SK-N-MC (cell line): ENCODE results near the gene PCNX3.
"Not testable (repeated sequence)": the region's sequence is repeated elsewhere in the genome, so short reads cannot be mapped to it uniquely, and the experiment has no call there.

Experiments used
- DNase-seq: peaks from one replicate; pipeline ENCODE4 v3.0.0-alpha.2; 2011; ENCODE audit warnings: low read depth, low spot score
- H3K27ac ChIP-seq: fragments of 200-600 bp; sonication (generic); 2 replicates; pipeline ENCODE4 v1.5.1; 2016; ENCODE audit warnings: mixed run types
- H3K36me3 ChIP-seq: fragments of 200-600 bp; sonication (generic); 2 replicates; pipeline ENCODE4 v1.6.1; 2017; ENCODE audit warnings: antibody characterized with exemption, low read length, mixed read lengths; ENCODE audit not compliant: insufficient read depth
- H3K4me3 ChIP-seq: fragments of 200-600 bp; sonication (generic); 2 replicates; pipeline ENCODE4 v1.5.1; 2016
- H3K9ac ChIP-seq: fragments of 200-600 bp; sonication (generic); 2 replicates; pipeline ENCODE4 v1.8.0; 2017; ENCODE audit warnings: mixed run types, mixed read lengths; ENCODE audit not compliant: insufficient read length
- H3K9me3 ChIP-seq: fragments of 200-600 bp; sonication (generic); 2 replicates; pipeline ENCODE4 v1.6.1; 2017; ENCODE audit warnings: low read depth, mild to moderate bottlenecking, antibody characterized with exemption, low read length, moderate library complexity, mixed read lengths
- EZH2 ChIP-seq: fragments of 200-600 bp; sonication (generic); IDR thresholded peaks from one replicate; pipeline ENCODE4 v1.6.1; 2017; ENCODE audit warnings: antibody characterized with exemption
- FOXP2 ChIP-seq: optimal IDR thresholded peaks from 2 replicates; pipeline ENCODE3; 2011; ENCODE audit warnings: mild to moderate bottlenecking, moderate library complexity; ENCODE audit not compliant: insufficient read depth; ENCODE audit errors: extremely low read length, control extremely low read depth
- POLR2AphosphoS5 ChIP-seq: IDR thresholded peaks from 2 replicates; pipeline ENCODE4 v1.6.1; 2012; ENCODE audit warnings: mild to moderate bottlenecking, low read depth, low read length, borderline replicate concordance

PCNX3 gene

DNA sequence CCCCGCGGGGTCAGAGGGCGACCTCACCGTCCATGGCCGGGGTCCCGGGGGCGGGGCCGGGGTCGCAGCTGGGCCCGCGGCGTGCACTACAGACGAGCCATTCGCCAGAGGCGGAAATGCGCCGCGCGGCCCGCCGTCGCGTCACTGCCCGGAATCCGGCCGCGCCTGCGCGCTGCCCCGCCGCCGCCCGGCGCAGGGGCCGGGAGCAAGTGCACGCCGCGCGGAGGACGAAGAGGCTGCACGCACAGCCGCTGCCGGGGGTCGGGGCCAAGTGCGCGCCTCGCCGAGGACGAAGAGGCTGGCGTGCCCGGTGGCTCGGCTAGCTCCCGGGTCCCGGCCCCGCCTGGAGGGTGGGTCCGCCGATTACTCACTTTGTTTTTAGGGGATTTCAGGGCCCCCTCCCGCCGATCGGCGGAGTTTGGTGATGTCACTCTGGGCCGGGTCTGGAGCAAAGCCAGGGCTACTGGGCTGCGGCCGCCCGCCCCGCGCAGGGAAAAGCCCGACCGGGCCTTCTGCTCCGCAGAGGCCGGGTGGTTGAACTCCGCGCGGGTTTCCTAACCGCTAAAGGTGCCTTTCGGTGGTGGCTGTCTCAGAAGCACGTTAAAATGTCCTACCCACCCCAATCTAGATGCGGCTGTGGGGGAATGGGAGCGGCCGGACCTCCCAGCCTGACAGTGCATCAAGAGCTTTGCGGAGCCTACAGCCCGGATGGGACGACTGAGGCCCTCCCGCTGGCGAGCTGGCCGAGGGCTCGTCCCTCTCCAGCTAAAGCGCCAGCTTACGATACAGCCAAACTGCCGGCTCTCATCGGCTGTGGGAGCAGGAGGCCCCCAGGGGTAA, 47.4 kb downstream of the PCNX3 start, which contains the start of gene RELA:
TSS of gene RELA (minus strand) at position 118 of the 840 bp plus-strand sequence. CDS start at position 34, 84 bp downstream.
- Histone ChIP-seq H3K9me3 (no peaks in the 10 kb centered on the region), H3K27ac (peak within 1 kb of the TSS; percentile 68), H3K4me3 (peak within 1 kb of the TSS; percentile 99), H3K9ac (peak within 1 kb of the TSS; percentile 88), H3K36me3 (peaks cover 30% of the 10 kb centered on the region)
- DNase-seq, result no peak
- no peak for TF ChIP-seq FOXP2
- TF ChIP-seq POLR2AphosphoS5, result peak; percentile 81; the same call in 1 of the 2 replicates

GRCh38 chr11:65663639-65664200, 48.1 kb downstream of the PCNX3 start:
- Histone ChIP-seq H3K9ac (peak overlapping the region; percentile 88), H3K36me3 (peaks cover 23% of the 10 kb centered on the region), H3K9me3 (no peaks in the 10 kb centered on the region), H3K4me3 (peak overlapping the region; percentile 99), H3K27ac (peak overlapping the region; percentile 67; the same call in 1 of the 2 replicates)
- TF ChIP-seq EZH2 (no peak), FOXP2 (no peak), POLR2AphosphoS5 (no peak; the same call in 1 of the 2 replicates)
- no peak for DNase-seq

GRCh38 chr11:65672180-65672860, 56.7 kb downstream of the PCNX3 start:
- H3K4me3 ChIP-seq, result no peak overlapping the region
- no peak overlapping the region for H3K9ac ChIP-seq
- H3K36me3 ChIP-seq, result no peaks in the 10 kb centered on the region
- no peak for DNase-seq
- no peaks in the 10 kb centered on the region for H3K9me3 ChIP-seq
- H3K27ac ChIP-seq, result no peak overlapping the region
- TF ChIP-seq POLR2AphosphoS5 (no peak), FOXP2 (no peak), EZH2 (no peak)

DNA sequence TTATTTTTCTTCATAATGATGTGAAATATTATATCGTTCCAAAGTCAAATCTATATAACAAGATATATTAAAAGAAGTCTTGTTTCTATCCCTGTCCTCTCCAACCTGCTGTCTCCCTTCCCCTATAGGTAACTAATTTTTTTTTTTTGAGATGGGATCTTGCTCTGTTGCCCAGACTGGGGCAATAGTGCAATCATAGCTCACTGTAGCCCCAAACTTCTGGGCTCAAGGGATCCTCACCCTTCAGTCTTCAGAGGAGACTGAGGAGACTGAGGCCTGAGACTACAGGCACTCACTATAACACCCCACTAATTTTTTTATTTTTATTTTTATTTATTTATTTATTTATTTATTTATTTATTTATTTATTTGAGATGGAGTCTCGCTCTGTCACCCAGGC, 57.4 kb downstream of the PCNX3 start:
- TF ChIP-seq EZH2, result no peak
- no peak for TF ChIP-seq POLR2AphosphoS5
- DNase-seq, result no peak
- H3K27ac ChIP-seq, result no peak overlapping the region
- H3K9ac ChIP-seq, result no peak overlapping the region
- H3K4me3 ChIP-seq, result no peak overlapping the region
- no peaks in the 10 kb centered on the region for H3K9me3 ChIP-seq
- H3K36me3 ChIP-seq, result no peaks in the 10 kb centered on the region

GRCh38 chr11:65680192-65680743, 64.7 kb downstream of the PCNX3 start:
- H3K9ac ChIP-seq, result no peak overlapping the region
- TF ChIP-seq POLR2AphosphoS5, result no peak
- no peak for TF ChIP-seq FOXP2
- TF ChIP-seq EZH2, result no peak
- H3K9me3 ChIP-seq, result no peaks in the 10 kb centered on the region

GRCh38 chr11:65683480-65683879, 67.9 kb downstream of the PCNX3 start:
- H3K27ac ChIP-seq, H3K9ac ChIP-seq, DNase-seq, H3K36me3 ChIP-seq, H3K4me3 ChIP-seq, H3K9me3 ChIP-seq: not testable (repeated sequence)

More at GRCh38 chr11:65680192-65680743, 64.7 kb downstream of the PCNX3 start:
- Histone ChIP-seq H3K36me3 (no peaks in the 10 kb centered on the region), H3K27ac (no peak overlapping the region), H3K4me3 (no peak overlapping the region)
- no peak for DNase-seq

DNA sequence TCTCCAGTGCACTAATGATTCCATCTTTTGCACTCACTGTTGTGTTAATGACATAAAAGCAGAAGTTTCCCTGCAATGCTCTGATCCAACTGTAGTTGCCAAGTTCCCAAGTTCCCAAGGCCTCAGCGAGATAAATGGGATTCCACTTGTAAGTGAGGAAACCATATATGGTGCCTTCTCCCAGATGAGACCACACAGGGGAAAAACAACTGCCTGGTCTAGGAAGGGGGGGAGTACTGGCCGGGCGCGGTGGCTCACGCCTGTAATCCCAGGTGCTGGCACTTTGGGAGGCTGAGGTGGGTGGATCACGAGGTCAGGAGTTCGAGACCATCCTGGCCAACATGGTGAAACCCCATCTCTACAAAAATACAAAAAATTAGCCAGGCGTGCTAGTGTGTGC, 70.4 kb downstream of the PCNX3 start:
- no peak overlapping the region for H3K9ac ChIP-seq
- no peak for TF ChIP-seq EZH2
- no peak overlapping the region for H3K27ac ChIP-seq
- no peaks in the 10 kb centered on the region for H3K9me3 ChIP-seq
- no peak overlapping the region for H3K4me3 ChIP-seq
- DNase-seq, result no peak
- H3K36me3 ChIP-seq, result no peaks in the 10 kb centered on the region
